GM18505 (cell line): ENCODE measurements around the gene EEPD1.
"Not testable (repeated sequence)": the region's sequence is repeated elsewhere in the genome, so short reads cannot be mapped to it uniquely, and the experiment has no call there.

Experiments
- ATAC-seq: cut with Tn5 transposase; IDR thresholded peaks from one replicate; pipeline ENCODE4 v1.9.1; 2021; ENCODE audit not compliant: unreplicated experiment
- POLR2A ChIP-seq: IDR thresholded peaks from 4 replicates; pipeline ENCODE4 v1.6.1; 2011; ENCODE audit warnings: borderline replicate concordance; ENCODE audit not compliant: insufficient read depth, insufficient read length; ENCODE audit errors: extremely low read depth

EEPD1 gene

DNA sequence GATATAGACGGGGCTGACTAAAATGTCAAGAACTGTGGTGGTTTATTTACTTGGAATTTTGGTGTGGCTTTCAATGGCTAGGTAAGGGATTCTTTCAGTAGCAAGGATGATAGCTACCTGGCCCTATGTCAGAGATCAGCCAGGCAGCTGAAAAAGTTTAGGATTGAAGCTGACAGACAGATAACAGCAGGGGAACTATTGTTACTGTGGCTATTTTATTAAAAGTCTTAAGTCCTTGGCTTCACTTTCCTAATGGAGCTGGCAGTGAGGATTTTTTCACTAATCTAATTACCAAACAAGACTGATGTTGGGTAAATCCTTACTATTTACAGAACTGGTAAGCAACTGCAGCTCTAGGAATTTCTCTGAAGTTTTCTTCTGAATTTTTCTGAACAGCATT lies 164.2 kb downstream of the EEPD1 start:
- no peak for ATAC-seq
- no peak for TF ChIP-seq POLR2A

GRCh38 chr7:36318116-36318515 lies 165.1 kb downstream of the EEPD1 start:
- TF ChIP-seq POLR2A: no peak
- ATAC-seq: no peak

GRCh38 chr7:36321284-36321683 lies 168.2 kb downstream of the EEPD1 start:
- not testable (repeated sequence) for ATAC-seq

DNA sequence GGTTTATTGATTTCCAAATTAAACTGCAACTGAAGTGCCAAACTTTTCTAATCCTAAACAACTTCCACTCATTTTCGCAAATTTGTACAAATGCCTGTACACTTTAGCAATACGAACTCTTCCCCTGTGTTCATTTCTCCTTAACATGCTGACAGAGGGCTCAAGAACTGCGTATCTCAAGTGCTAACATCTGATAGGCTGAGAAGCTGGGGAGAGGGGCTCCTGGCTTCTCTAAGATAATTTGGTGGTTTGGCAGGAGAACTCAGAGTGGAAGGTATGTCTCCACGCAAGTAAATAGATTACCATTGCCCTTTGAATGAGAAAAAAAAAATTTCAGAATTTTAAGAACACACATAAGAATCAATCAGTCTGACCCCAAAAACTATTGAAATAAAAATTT lies 183.3 kb downstream of the EEPD1 start:
- no peak for ATAC-seq
- TF ChIP-seq POLR2A: no peak

- ATAC-seq: no peak
- TF ChIP-seq POLR2A: no peak
Observed at GRCh38 chr7:36338256-36338655, 185.2 kb downstream of the EEPD1 start.

- ATAC-seq: no peak
Observed at GRCh38 chr7:36343548-36343947, 190.5 kb downstream of the EEPD1 start.

GRCh38 chr7:36344622-36345021 lies 191.6 kb downstream of the EEPD1 start:
- TF ChIP-seq POLR2A: no peak
- ATAC-seq: no peak

More at GRCh38 chr7:36343548-36343947, 190.5 kb downstream of the EEPD1 start:
- no peak for TF ChIP-seq POLR2A

- no peak for TF ChIP-seq POLR2A
- ATAC-seq: no peak
Observed at GRCh38 chr7:36346260-36346831, 193.3 kb downstream of the EEPD1 start.

DNA sequence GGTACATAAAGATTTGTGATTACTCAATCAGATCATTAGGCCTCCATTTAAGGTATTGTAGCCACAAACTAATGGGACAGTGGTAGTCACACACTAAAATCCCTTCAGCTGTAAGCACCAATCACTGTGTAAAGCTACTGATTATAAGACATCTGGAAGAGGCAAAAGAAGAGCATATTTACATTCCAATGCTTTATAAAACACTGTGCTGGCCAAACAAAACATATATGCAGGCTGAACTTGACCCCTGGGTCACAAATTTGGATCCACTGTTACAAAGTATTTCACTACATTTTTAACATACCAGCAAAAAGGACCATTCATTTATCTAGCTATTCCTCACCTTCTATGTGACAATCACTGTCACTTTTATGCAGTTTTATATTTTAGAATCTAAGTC lies 195.2 kb downstream of the EEPD1 start:
- no peak for ATAC-seq
- TF ChIP-seq POLR2A: no peak

DNA sequence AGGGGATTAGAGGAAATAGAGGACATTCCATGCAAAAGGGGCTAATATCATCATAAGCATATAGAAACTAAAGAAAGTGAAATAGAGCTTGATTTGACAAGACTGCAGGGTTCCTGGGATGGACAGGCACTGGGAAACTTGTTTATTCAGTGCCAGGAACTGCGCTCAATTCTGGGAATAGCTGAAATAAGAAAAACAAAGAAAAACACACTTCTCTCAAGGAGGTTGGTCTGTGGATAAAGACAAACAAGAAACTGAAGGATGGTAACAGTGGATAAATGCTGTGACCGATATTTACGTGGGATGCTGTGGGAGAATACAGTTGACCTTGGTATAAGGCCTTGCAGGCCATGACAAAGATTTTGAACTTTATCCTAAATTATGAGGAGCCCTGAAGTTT lies 195.7 kb downstream of the EEPD1 start:
- no peak for TF ChIP-seq POLR2A
- ATAC-seq: no peak

GRCh38 chr7:36349626-36350025 lies 196.6 kb downstream of the EEPD1 start:
- no peak for ATAC-seq
- TF ChIP-seq POLR2A: no peak
